ENCODE data around the gene HNF4A.

GRCh38 chr20:44413575-44414345 is 58.3 kb downstream of the HNF4A start:
- TF ChIP-seq CTCF (conservative IDR thresholded peaks at IDR 0.05) (no peak), EZH2 (IDR thresholded peaks at IDR 0.05; ENCODE audit: low read depth) (no peak)

Measured in PC-9 (cell line).